ENCODE results near the gene MADD. TPM values are rescaled to one million over a fixed set of nuclear protein-coding genes. Genes with fewer than 3 reads are reported as not detected.

MADD gene
- total RNA-seq, 1 experiment from 2014 or later: 41.0 TPM

GRCh38 chr11:47233051-47233450, 36.9 kb upstream of the MADD start:
- Histone ChIP-seq H3K27ac (ENCODE audit: insufficient read length, low read depth, low read length) (no peak overlapping the region), H3K4me1 (ENCODE audit: insufficient read depth, low read length) (no peaks in the 10 kb centered on the region), H2BK120ac (ENCODE audit: low read depth, low read length, poor library complexity, severe bottlenecking) (no peak overlapping the region), H4K20me1 (ENCODE audit: control insufficient read depth, insufficient read depth, insufficient read length) (no peaks in the 10 kb centered on the region), H3K14ac (ENCODE audit: insufficient read depth, low read length) (no peak overlapping the region), H2BK5ac (ENCODE audit: insufficient read length, low read length) (no peak overlapping the region), H4K5ac (ENCODE audit: insufficient read length, low read depth, low read length) (no peak overlapping the region), H3K79me1 (ENCODE audit: insufficient read depth, low read depth, low read length, poor library complexity, severe bottlenecking) (no peaks in the 10 kb centered on the region), H2AK5ac (ENCODE audit: insufficient read length, low read length) (no peak overlapping the region), H4K8ac (replicated peaks; ENCODE audit: insufficient read length, low read depth, low read length) (no peak overlapping the region), H3K56ac (ENCODE audit: insufficient read length, low read depth, low read length) (no peak overlapping the region), H3K9me3 (ENCODE audit: control insufficient read depth, low read depth, low read length) (no peaks in the 10 kb centered on the region), H3K4me2 (ENCODE audit: insufficient read depth, insufficient read length, low read length) (no peak overlapping the region), H3K79me2 (ENCODE audit: insufficient read depth, low read length) (no peaks in the 10 kb centered on the region), H3K23ac (ENCODE audit: insufficient read length, low read depth, low read length) (no peak overlapping the region), H4K91ac (ENCODE audit: insufficient read length, low read depth, low read length) (no peak overlapping the region), H2BK15ac (ENCODE audit: low read depth, low read length) (no peak overlapping the region), H3T11ph (ENCODE audit: low read length) (no peak overlapping the region), H3K4ac (ENCODE audit: low read depth, low read length) (no peak overlapping the region), H2BK12ac (ENCODE audit: insufficient read length, low read depth, low read length) (no peak overlapping the region), H3K23me2 (ENCODE audit: insufficient read length, low read depth, low read length, poor library complexity, severe bottlenecking) (no peaks in the 10 kb centered on the region), H3K18ac (ENCODE audit: insufficient read length, low read depth, low read length) (no peak overlapping the region), H3K27me3 (ENCODE audit: insufficient read depth, low read length) (no peaks in the 10 kb centered on the region), H2BK20ac (ENCODE audit: low read depth, low read length, poor library complexity, severe bottlenecking) (no peak overlapping the region), H2AFZ (ENCODE audit: low read length) (no peak overlapping the region), H3K9ac (ENCODE audit: extremely low read depth, insufficient read length, low read length) (no peak overlapping the region)
- Mint-ChIP-seq H3K4me3 (no peak overlapping the region), H3K9me3 (no peaks in the 10 kb centered on the region), H3K27me3 (ENCODE audit: low read depth) (no peaks in the 10 kb centered on the region), H3K4me1 (peaks cover 0 to 9% of the 10 kb centered on the region in 2 experiments; a peak in 3 of 4 replicates), H3K27ac (peak overlapping the region in 1 of 3 experiments; percentile 22; a peak in 1 of 7 replicates), H3K36me3 (ENCODE audit: insufficient read depth in 1 of 3, low read depth in 3 of 3) (peaks cover 0 to 56% (median 46%) of the 10 kb centered on the region in 3 experiments; a peak in 5 of 7 replicates)
- DNase-seq: no peak
- no peak for TF ChIP-seq CTCF (conservative IDR thresholded peaks at IDR 0.05)
- WGBS (ENCODE audit: extremely low coverage, insufficient read length, low lambda C conversion rate): no CpG with 5 or more reads among the region's 4 CpGs
